ENCODE results near the gene BIRC5.

Gene BIRC5

GRCh38 chr17:78238823-78239488 is 24.9 kb downstream of the BIRC5 start:
- no peak overlapping the region for H3K4me3 ChIP-seq (ENCODE audit: low read depth, low read length)

GRCh38 chr17:78239489-78239931 is 25.5 kb downstream of the BIRC5 start:
- H3K4me3 ChIP-seq (ENCODE audit: low read depth, low read length), result no peak overlapping the region

- H3K4me3 ChIP-seq (ENCODE audit: low read depth, low read length), result no peak overlapping the region
Observed at GRCh38 chr17:78240012-78240655, 26.1 kb downstream of the BIRC5 start.

GRCh38 chr17:78240839-78241238 is 26.8 kb downstream of the BIRC5 start:
- no peak overlapping the region for H3K4me3 ChIP-seq (ENCODE audit: low read depth, low read length)

GRCh38 chr17:78241277-78242023 is 27.4 kb downstream of the BIRC5 start:
- no peak overlapping the region for H3K4me3 ChIP-seq (ENCODE audit: low read depth, low read length)

- H3K4me3 ChIP-seq (ENCODE audit: low read depth, low read length), result no peak overlapping the region
Observed at GRCh38 chr17:78242024-78242742, 28.1 kb downstream of the BIRC5 start.

GRCh38 chr17:78247304-78247703 is 33.3 kb downstream of the BIRC5 start:
- no peak overlapping the region for H3K4me3 ChIP-seq (ENCODE audit: low read depth, low read length)

GRCh38 chr17:78248051-78248914 is 34.2 kb downstream of the BIRC5 start:
- H3K4me3 ChIP-seq (ENCODE audit: low read depth, low read length), result no peak overlapping the region

GRCh38 chr17:78249074-78249817 is 35.2 kb downstream of the BIRC5 start:
- H3K4me3 ChIP-seq (ENCODE audit: low read depth, low read length), result no peak overlapping the region

- H3K4me3 ChIP-seq (ENCODE audit: low read depth, low read length), result no peak overlapping the region
Observed at GRCh38 chr17:78249818-78250806, 36.1 kb downstream of the BIRC5 start.

GRCh38 chr17:78250891-78251772 is 37.1 kb downstream of the BIRC5 start:
- no peak overlapping the region for H3K4me3 ChIP-seq (ENCODE audit: low read depth, low read length)

GRCh38 chr17:78251773-78252103 is 37.7 kb downstream of the BIRC5 start:
- H3K4me3 ChIP-seq (ENCODE audit: low read depth, low read length), result no peak overlapping the region

GRCh38 chr17:78252111-78252634 is 38.1 kb downstream of the BIRC5 start:
- H3K4me3 ChIP-seq (ENCODE audit: low read depth, low read length), result no peak overlapping the region

GRCh38 chr17:78252701-78253635 is 38.9 kb downstream of the BIRC5 start:
- H3K4me3 ChIP-seq (ENCODE audit: low read depth, low read length), result no peak overlapping the region

GRCh38 chr17:78253636-78253945 is 39.5 kb downstream of the BIRC5 start:
- peak overlapping the region; percentile 63 for H3K4me3 ChIP-seq (ENCODE audit: low read depth, low read length)

- peak overlapping the region; percentile 63 for H3K4me3 ChIP-seq (ENCODE audit: low read depth, low read length)
Observed at GRCh38 chr17:78253946-78254672, 40.1 kb downstream of the BIRC5 start.
